Right ventricle myocardium inferior (tissue), 1 donor: ENCODE measurements around the gene ZNF3. TPM values are rescaled to one million over a fixed set of nuclear protein-coding genes. Genes with fewer than 3 reads are reported as not detected.

Source experiments
- ATAC-seq: fragments of 200-7000 bp; cut with Tn5 transposase; one replicate; pipeline ENCODE4 v1.9.1; 2020; ENCODE audit warnings: mild to moderate bottlenecking, moderate library complexity
- DNase-seq: peaks from one replicate; pipeline ENCODE4 v3.0.0; 2021; ENCODE audit errors: missing footprints
- intact Hi-C: fragments of 100-400 bp; cut with DNase I; formaldehyde crosslinking; loops from one replicate; pipeline ENCODE4 v1.11.0; 2022
- total RNA-seq: library from RNA; stranded (reverse); fragmentation: NEBNext Ultra II Directional; extraction: Animal tissue kit (Norgen Biotek cat#: 25700); gene quantifications from one replicate; pipeline ENCODE4 v1.2.1, GENCODE V29; 2021
- donor health status: DM: no; HTN: yes; CAD: no; lungs with severe emphysema.

ZNF3 gene
- total RNA-seq, 1 donor from 2014 or later, result 14.6 TPM

DNA sequence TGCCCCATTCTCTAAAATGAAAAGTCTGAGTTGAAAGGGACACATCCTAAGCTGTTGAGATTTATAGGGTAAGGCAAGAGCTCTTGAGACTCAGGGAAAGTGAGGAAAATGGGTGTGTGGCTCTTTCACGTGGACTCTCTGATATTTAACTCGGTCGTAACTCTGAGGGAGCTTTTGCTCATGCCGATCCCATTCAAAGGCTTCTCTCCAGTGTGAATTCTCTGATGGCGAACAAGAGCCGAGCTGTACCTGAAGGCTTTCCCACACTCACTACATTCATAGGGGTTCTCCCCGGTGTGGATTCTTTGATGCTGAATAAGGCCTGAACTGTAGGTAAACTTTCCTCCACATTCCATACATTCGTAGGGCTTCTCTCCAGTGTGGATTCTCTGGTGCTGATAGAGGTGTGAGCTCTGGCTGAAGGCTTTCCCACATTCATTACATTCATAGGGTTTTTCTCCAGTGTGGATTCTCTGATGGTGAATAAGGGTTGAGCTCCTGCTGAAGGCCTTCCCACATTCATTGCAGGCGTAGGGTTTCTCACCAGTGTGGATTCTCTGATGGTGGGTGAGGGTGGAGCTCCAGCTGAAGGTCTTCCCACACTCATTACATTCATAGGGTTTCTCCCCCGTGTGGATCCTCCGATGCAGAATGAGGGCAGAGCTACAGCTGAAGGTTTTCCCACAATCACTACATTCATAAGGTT is 10.4 kb downstream of the ZNF3 start:
- intact Hi-C loops, result no loop called here
- DNase-seq (no peak), ATAC-seq (no peak)

DNA sequence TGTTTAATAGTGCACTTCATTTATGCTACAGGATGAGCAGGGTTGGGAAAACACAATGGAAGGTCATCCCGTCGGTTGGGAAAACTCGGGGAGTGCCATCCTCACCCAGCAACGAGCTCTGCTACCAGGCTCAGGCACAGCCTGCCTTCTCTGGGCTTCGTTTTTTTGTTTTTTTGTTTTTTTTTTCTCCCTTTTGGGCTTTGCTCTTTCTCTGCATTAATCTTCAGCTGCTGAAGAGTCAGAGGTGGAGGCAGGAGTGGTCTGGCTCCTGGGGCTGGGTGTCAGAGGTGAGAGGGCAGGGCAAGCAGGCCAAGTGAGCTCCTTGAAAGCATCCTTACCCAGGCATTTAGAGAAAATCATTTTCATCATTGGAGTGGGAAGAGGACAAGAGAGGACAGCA is 11.5 kb downstream of the ZNF3 start:
- intact Hi-C loops, result no loop called here
- ATAC-seq, result no peak

DNA sequence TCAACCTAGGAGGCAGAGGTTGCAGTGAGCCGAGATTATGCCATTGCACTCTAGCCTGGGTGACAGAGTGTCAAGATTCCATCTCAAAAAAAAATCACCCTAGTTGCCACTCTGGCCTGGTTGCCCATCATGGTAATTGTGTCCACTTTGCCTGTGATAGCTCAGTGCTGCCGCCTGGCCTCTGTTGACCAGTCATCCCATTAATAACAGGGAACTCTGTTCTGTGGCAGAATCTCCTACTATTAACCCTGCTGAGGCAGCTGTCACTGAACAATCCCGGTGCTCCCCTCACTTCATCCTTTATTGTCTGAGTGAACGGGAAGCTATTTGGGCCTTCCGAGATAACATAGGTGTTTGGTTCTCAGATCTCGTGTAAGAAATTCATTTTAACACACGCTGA is 14.6 kb downstream of the ZNF3 start:
- ATAC-seq, result no peak
- no peak for DNase-seq
- intact Hi-C loops, result no loop called here

More for the DNA sequence above, 11.5 kb downstream of the ZNF3 start:
- DNase-seq, result no peak

DNA sequence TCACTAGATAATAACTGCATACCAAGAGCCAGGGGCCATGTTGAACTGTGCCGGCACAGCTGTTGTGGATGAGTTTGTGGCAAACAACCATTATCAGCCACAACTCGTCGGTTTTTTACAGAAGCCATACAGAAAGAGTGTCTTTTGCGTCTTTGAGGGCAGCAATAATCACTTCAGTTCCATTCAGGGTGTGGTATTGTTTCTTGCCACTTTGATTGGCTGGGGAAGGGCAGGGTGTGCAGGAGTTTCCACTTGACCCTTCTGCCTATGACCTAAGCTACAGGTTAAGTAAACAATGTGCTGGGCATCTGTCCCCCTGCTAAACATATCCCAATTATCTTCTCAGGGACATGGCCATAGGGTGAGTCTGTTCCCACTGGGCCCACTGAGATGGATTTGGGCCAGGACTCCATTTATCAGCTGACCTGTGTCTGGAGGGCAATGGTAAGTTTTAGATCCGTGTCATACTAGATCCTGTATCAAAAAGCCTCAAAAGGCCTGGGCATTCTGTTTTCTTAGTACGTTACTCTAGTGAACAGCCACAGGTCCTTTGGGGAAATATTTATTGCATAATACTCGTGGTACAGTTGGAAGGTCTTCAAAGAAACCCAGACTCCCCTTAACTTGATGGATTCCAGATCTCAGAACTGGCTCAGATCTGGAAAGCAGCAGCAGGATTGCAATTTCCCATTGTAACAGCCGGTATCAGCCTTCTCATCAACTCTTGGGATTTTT is 15.9 kb downstream of the ZNF3 start:
- ATAC-seq, result peak; percentile 65
- DNase-seq, result no peak
- intact Hi-C loops, result no loop called here

DNA sequence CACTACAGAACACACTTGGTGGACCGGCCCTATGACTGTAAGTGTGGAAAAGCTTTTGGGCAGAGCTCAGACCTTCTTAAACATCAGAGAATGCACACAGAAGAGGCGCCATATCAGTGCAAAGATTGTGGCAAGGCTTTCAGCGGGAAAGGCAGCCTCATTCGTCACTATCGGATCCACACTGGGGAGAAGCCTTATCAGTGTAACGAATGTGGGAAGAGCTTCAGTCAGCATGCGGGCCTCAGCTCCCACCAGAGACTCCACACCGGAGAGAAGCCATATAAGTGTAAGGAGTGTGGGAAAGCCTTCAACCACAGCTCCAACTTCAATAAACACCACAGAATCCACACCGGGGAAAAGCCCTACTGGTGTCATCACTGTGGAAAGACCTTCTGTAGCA is 17.4 kb downstream of the ZNF3 start:
- ATAC-seq, result no peak
- intact Hi-C loops, result no loop called here
- no peak for DNase-seq

DNA sequence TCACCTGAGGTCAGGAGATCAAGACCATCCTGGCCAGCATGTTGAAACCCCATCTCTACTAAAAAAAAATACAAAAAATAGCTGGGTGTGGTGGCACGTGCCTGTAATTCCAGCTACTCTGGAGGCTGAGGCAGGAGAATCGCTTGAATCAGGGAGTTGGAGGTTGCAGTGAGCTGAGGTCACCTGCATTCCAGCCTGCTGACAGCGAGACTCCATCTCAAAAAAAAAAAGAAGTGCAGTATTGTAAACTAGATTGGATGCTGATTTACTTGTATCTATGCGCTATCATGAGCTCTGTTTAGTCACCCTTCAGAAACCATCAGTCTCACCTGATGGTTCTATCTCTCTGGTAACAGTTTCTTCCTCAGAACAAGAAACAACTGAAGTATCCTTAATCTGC is 18.1 kb downstream of the ZNF3 start:
- DNase-seq, result no peak
- no peak for ATAC-seq
- intact Hi-C loops, result no loop called here

DNA sequence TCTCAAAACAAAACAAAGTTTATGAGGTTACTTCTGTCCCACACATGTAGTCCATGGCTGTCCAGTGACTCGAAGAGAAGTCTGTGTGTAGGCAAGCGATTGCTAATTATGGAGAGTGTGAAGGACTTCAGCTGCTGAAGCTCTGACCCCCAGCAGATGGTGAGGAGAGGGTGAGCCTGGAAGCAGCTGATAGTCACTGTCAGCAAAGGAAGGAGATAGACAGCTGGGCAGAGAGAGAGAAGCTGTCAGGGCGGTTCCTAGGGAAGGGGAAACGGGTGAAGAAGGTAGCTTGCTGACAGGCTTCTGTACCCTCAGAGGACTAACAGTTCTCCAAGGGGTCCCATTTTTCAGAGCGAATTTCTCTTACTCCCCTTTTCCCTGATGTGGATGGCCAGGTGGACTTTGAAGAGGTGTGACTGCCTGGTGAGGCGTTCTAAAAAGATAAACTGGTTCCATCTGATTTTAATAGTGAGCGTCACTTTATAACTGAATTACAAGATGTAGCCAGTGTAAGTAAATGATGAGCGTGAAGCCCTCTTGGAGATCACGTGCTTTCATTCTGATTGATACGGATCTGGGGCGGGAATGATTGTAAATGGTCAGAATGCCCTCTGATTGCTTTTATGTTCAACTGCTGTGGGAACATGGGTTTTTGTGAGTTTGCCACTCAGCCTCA is 19.9 kb downstream of the ZNF3 start:
- DNase-seq (no peak), ATAC-seq (no peak)
- intact Hi-C loops, result no loop called here

DNA sequence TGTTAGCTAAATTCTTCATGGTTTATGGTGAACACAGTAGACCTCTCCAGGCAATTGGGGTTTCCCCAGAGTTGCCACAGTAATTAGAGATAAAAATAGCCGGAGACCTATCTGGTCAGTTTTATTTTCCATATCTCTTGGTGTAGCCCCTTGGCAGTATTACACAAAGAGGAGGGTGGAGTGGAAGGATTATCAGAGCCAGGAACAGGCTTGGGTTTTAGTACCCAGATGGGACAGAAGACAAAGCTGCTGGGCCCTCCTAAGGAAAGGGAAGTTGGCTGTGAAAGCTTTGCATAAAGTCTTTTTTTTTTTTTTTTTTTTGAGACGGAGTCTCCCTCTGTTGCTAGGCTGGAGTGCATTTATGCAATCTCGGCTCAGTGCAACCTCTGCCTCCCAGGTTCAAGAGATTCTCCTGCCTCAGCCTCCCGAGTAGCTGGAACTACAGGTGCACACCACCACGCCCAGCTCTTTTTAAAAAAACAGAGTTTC is 22.2 kb downstream of the ZNF3 start:
- ATAC-seq (no peak), DNase-seq (no peak)
- intact Hi-C loops, result no loop called here

DNA sequence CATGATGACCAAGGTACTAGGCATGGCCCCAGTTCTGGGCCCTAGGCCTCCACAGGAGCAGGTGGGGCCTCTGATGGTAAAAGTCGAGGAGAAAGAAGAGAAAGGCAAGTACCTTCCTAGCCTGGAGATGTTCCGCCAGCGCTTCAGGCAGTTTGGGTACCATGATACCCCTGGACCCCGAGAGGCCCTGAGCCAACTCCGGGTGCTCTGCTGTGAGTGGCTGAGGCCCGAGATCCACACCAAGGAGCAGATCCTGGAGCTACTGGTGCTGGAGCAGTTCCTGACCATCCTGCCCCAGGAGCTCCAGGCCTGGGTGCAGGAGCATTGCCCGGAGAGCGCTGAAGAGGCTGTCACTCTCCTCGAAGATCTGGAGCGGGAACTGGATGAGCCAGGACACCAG is 24.5 kb downstream of the ZNF3 start:
- intact Hi-C loops, result no loop called here
- no peak for ATAC-seq
- DNase-seq, result no peak

DNA sequence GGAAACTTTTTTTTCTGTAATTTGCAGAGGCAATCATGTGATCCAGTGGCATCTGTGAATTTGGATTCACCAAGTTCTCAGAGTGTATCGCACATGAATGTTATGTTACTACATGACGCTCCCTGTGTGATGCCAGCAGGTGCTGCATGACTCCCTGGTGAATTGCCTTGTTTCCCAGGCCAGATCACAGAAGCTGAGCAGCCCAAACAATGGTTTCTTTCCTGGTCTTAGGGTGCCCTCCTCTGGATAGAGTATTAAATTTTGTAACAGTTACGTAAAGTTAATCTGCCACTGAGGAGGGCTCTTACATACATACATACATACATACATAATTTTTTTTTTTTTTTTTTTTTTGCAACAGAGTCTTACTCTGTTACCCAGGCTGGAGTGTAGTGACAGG is 28.3 kb downstream of the ZNF3 start:
- no peak for DNase-seq
- intact Hi-C loops, result no loop called here
- no peak for ATAC-seq

DNA sequence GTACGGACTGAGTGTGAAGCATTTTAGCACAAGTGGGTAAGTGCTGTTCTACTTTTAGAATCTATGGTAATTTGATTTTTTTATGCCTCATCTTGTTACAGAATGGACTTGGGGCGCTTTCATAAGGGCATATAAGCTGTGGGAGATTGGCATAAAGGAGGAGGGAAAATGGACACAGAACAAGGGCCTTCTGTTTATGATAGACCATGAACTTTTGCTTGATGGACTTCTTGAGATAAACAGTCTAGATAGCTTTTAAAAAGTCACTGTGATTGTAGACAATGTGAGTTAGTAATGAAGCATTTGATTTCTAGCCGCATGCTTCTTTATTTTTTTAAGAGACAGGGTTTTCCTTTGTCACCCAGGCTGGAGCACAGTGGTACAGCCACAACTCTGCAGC is 29.9 kb downstream of the ZNF3 start:
- ATAC-seq (no peak), DNase-seq (no peak)
- intact Hi-C loops, result no loop called here

DNA sequence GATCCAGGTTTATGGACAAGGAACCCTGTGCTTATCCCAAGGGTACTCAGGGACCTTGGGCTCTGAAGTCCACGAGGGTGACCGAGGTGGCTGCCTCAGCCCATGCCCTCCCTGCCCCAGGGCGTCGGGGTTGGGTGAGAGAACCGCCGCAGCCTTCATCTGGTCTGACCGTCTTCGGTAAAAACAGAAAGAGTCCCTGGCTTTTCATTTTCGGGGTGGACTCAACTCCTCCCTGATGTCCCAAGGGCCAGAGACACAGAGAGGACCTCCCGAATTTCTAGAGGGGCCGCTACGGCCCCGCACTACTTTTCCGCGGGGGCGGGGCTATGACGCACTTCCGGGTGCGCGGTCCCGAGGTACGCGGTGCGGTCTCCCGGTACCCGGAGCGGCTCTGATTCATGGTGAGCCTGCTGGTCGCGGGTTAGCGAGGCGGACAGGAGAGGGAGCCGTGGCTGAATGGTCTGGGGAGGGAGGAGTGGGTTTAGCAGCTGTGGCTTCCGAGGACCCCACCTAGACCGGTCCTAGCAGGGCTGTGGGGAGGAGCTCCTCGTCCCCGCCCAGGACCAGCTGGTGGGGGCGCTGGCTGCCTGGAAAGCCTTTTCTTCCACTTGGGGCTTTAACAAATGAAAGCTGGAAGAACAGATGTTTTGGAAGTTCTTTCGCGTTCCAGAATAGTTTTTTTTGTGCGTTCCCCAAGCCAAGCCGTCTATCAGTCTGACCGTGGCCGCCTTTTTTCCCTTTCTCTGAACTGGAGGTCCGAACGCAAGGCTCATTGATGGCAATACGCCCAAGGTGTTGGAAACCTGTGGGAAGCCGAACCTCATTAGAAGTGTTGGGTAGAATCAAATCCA is 31.9 kb downstream of the ZNF3 start, which contains the start of gene ZSCAN21:
TSS of gene ZSCAN21 (plus strand) at position 334 of the 851 bp plus-strand sequence. CDS start 7,233 bp downstream, outside the sequence.
- ATAC-seq, result peak; percentile 98
- intact Hi-C loops, result loop anchor here (1.0 to 5.0 kb wide), 4 partner anchors 31 to 52 kb away; partner anchors contain the start of genes AP4M1, MCM7, ZKSCAN1 and ZNF3
- peak; percentile 93 for DNase-seq

DNA sequence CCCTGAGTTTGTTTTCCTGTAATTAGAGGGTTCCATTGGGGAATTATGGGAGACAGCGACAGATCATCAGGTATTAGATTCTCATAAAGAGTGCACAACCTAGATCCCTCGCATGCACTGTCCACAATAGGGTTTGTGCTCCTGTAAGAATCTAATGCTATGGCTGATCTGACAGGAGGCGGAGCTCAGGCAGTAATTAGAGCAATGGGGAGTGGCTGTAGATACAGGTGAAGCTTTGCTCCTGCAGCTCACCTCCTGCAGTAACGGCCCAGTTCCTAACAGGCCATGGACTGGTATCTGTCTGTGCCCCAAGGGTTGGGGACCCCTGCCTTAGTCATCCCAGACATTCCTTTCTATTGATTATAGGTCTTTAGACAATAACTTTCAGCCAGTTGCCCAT is 32.8 kb downstream of the ZNF3 start:
- intact Hi-C loops, result loop anchor here (1.0 to 5.0 kb wide), 4 partner anchors 32 to 53 kb away; partner anchors contain the start of genes AP4M1, MCM7, ZKSCAN1 and ZNF3

DNA sequence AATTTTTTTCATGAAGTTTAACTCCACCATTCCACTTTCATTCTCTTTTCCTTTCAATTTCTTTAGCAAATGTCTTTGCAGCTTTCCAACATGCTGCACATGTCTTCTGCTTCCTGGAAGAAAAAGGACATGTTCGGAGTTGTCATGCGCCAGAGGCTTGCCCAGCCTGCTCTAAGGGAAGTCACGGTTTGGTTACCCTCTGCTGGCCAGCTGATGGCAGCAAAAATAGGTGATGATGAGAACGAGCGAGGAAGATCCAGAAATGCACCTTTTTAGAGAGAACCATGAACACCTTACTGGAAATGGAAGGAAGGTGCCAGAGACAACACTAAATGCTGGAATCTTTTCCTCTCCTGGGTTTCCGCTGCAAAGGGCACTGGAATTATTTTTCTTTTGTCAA is 36.8 kb downstream of the ZNF3 start:
- intact Hi-C loops, result loop anchor here (5.0 kb wide), 1 partner anchor 47 kb away; no protein-coding TSS in a partner anchor
- DNase-seq, result no peak
- ATAC-seq, result no peak

More for the DNA sequence above, 32.8 kb downstream of the ZNF3 start:
- ATAC-seq (no peak), DNase-seq (no peak)

DNA sequence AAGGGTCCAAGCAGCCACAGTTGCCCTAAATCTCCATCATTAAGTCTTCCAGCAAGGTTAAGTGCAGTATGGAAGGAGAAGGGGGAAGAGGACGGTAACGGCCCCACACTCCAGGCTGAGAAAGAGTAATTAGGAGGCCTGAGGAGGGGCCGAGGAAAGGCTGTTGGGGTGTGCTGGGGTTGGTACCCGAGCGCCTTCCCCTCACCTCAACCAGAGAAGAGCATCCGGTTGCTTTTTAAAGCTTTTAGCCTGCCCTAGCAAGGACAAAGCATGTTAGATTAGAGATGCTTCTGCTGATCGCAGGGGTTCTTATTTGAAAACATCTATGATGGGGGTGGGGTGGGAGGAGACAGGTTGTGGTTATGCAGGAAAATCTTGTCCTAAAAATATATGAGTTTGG is 40.9 kb downstream of the ZNF3 start:
- DNase-seq, result no peak
- intact Hi-C loops, result no loop called here
- ATAC-seq, result no peak

DNA sequence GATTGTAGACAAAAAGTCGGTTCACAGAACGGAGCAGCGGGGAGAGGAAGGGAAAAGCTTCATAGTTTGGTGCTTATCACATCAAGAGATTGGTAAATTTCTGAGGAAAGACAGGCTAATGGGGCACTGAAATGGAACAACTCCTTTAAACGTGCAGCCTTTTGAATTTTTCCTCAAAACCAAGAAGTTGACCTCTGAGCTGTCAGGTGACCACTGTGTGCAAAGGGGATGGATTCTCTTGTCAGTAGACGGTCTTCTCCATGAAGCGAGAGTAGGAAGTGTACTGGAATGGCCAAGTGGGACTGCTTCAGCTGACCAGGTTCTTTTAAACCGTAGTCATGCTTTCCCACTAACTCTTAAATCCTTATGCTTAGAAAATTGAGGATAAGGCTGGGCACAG is 43.2 kb downstream of the ZNF3 start:
- intact Hi-C loops, result no loop called here
- DNase-seq (no peak), ATAC-seq (no peak)

DNA sequence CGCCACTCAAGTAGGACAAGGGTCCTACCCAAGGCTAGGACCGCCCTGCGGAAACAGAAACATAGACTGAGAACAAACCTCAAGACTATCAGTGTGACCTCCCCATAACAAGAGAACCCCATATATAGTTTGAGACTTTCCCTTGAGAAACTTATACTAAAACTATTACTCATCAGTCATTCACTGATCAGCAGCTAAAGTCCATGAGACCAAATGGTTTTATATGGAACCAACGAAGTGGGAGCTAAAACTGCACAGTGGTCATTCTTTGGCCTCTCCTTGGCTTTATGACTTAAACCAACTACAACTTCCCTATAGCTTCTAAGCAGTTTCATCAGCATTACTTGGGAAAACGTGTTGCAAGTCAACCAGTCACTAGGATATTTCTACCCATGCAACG is 45.6 kb downstream of the ZNF3 start:
- ATAC-seq (no peak), DNase-seq (no peak)
- intact Hi-C loops, result no loop called here

DNA sequence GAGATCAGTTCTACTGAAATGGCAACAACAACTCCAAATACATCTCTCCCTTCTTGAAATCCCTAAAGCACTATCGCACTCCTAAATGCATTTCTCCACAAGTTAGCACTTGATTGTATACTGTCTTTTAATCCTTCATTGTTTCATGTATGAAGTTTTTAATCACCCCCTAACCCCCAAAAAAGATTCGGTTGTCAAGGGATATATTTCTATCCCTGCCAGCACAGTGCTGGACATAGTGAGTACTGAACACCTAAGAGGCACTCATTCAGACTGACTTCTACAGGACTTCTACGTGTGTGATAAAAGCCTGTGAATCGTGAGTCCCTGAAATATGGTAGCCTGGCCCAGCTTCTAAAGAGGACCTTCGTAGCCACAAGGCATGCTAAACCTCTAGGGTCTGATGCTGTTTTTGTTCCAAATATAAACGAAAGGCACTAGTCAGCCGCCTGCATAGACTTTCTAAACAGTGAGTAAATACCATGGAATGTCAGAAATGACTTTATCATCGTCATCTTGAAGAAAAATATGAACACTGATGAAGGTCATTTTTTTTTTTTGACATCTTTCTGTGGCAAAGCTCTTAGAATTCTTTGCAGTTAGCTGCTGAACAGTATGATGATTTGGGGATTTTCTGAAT is 46.5 kb downstream of the ZNF3 start:
- ATAC-seq (no peak), DNase-seq (no peak)
- intact Hi-C loops, result no loop called here
